Panc1 (cell line): ENCODE results near the gene SPATA17. TPM values are rescaled to one million over a fixed set of nuclear protein-coding genes. Genes with fewer than 3 reads are reported as not detected.

Source experiments
- ATAC-seq: fragments of 200-7000 bp; cut with Tn5 transposase; 2 replicates; pipeline ENCODE4 v1.9.1; 2020; ENCODE audit warnings: mild to moderate bottlenecking, moderate library complexity
- BruUV-seq: library from RNA; stranded (reverse); fragments of 400-500 nt; replicated peaks from 2 replicates; lab custom pipeline; 2021; lab: Mats Ljungman, UMichigan
- CTCF ChIA-PET: fragments of 300-600 bp; sonication (Branson Sonifier 250); formaldehyde crosslinking; loops from one replicate; lab custom pipeline; 2022; ENCODE audit warnings: antibody characterized with exemption; lab: Charles Lee
- POLR2A ChIA-PET: fragments of 300-600 bp; sonication (Branson Sonifier 250); formaldehyde crosslinking; loops from one replicate; lab custom pipeline; 2022; ENCODE audit warnings: antibody characterized with exemption; lab: Charles Lee
- DNase-seq: peaks from one replicate; pipeline ENCODE4 v3.0.0-alpha.2; 2010; ENCODE audit warnings: low read depth, low spot score
- H3K27ac ChIP-seq: 2 replicates; pipeline ENCODE4 v1.5.1; 2011; ENCODE audit warnings: mild to moderate bottlenecking, low read length, inconsistent platforms
- H3K27me3 ChIP-seq: fragments of 200-500 bp; sonication (Bioruptor generic); 2 replicates; pipeline ENCODE4 v1.6.0; 2014; ENCODE audit warnings: low read length, inconsistent platforms; ENCODE audit not compliant: control insufficient read depth, insufficient read depth
- H3K36me3 ChIP-seq: fragments of 200-500 bp; sonication (Bioruptor generic); 2 replicates; pipeline ENCODE4 v1.5.1; 2014; ENCODE audit warnings: inconsistent platforms, mild to moderate bottlenecking, low read length, moderate library complexity; ENCODE audit not compliant: control insufficient read depth, insufficient read depth
- H3K4me1 ChIP-seq: 2 replicates; pipeline ENCODE4 v1.5.1; 2011; ENCODE audit warnings: inconsistent platforms, mild to moderate bottlenecking, low read length, moderate library complexity; ENCODE audit not compliant: control insufficient read depth, insufficient read depth
- H3K4me3 ChIP-seq, 2 experiments: 2 replicates each; pipeline ENCODE4 v1.5.1; 2011 to 2012; ENCODE audit warnings: low read depth in 2 of 2, low read length in 2 of 2, mild to moderate bottlenecking in 2 of 2, inconsistent platforms in 1 of 2, moderate library complexity in 1 of 2
- H3K9me3 ChIP-seq: fragments of 200-500 bp; sonication (Bioruptor generic); 2 replicates; pipeline ENCODE4 v1.5.1; 2014; ENCODE audit warnings: low read depth, mild to moderate bottlenecking, inconsistent platforms, low read length, moderate library complexity; ENCODE audit not compliant: control insufficient read depth, insufficient read depth
- POLR2AphosphoS5 ChIP-seq: IDR thresholded peaks from 2 replicates; pipeline ENCODE4 v1.6.1; 2012; ENCODE audit warnings: mild to moderate bottlenecking, low read depth, low read length, moderate library complexity
- SIN3A ChIP-seq: IDR thresholded peaks from 2 replicates; pipeline ENCODE4 v1.6.1; 2012; ENCODE audit warnings: low read depth, mild to moderate bottlenecking, low read length, moderate library complexity, borderline replicate concordance; ENCODE audit not compliant: insufficient read depth
- TCF7L2 ChIP-seq: IDR thresholded peaks from 2 replicates; pipeline ENCODE4 v1.6.1; 2011; ENCODE audit warnings: mild to moderate bottlenecking, low read depth, low read length, inconsistent platforms
- in situ Hi-C: cut with HindIII; loops from 2 replicates; pipeline ENCODE4 v1.10.0; 2016; ENCODE audit warnings: low sequenced_read_pairs, low pct_unique_long_range_greater_than_20kb
- intact Hi-C: fragments of 100-400 bp; cut with micrococcal nuclease; formaldehyde crosslinking; loops from one replicate; pipeline ENCODE4 v1.10.0; 2022; ENCODE audit not compliant: unreplicated experiment
- total RNA-seq: library from RNA; stranded (reverse); gene quantifications from one replicate; pipeline ENCODE4 v1.2.1, GENCODE V29; 2021; ENCODE audit not compliant: unreplicated experiment
- TF ChIP-seq, protein P1 (sequence below): fragments of 450-650 bp; IDR thresholded peaks from 2 replicates; pipeline ENCODE4 v1.5.1; 2017; ENCODE audit warnings: mild to moderate bottlenecking
- TF ChIP-seq, protein P2 (sequence below), 2 experiments: IDR thresholded peaks; 2 replicates each; pipeline ENCODE4 v1.6.1; 2011 to 2012; ENCODE audit warnings: low read depth in 2 of 2, control low read depth in 1 of 2, low read length in 1 of 2, mild to moderate bottlenecking in 1 of 2, moderate library complexity in 1 of 2; ENCODE audit not compliant: insufficient read depth in 1 of 2

SPATA17 gene
- total RNA-seq, 1 experiment from 2014 or later, result 0.51 TPM

DNA sequence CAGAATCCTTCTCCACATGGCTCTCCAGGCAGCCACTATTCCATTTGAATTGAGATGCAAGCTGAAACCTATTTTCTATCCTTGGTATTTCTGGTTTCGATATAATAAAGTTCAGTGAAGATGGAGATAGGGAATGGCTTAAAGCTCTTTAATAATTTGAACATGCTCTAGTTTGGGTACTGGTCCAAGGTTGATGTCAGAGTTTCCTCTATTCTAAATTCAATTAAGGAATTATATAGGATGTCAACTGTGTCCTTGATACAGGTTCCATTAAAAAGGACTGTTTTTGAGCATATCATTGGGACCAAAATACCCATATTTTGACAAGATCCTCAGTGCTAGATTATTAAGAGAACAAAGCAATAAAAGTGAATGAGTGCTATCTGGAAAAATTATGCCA is 245.3 kb downstream of the SPATA17 start:
- no peak overlapping the region for H3K4me3 ChIP-seq
- intact Hi-C loops (no loop called here), in situ Hi-C loops (no loop called here)
- ChIA-PET CTCF (no interaction called here), POLR2A (no interaction called here)
- TF ChIP-seq POLR2AphosphoS5 (no peak), SIN3A (no peak), TCF7L2 (no peak)
- TF ChIP-seq, protein P1, sequence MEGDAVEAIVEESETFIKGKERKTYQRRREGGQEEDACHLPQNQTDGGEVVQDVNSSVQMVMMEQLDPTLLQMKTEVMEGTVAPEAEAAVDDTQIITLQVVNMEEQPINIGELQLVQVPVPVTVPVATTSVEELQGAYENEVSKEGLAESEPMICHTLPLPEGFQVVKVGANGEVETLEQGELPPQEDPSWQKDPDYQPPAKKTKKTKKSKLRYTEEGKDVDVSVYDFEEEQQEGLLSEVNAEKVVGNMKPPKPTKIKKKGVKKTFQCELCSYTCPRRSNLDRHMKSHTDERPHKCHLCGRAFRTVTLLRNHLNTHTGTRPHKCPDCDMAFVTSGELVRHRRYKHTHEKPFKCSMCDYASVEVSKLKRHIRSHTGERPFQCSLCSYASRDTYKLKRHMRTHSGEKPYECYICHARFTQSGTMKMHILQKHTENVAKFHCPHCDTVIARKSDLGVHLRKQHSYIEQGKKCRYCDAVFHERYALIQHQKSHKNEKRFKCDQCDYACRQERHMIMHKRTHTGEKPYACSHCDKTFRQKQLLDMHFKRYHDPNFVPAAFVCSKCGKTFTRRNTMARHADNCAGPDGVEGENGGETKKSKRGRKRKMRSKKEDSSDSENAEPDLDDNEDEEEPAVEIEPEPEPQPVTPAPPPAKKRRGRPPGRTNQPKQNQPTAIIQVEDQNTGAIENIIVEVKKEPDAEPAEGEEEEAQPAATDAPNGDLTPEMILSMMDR, result no peak
- TF ChIP-seq, protein P2, sequence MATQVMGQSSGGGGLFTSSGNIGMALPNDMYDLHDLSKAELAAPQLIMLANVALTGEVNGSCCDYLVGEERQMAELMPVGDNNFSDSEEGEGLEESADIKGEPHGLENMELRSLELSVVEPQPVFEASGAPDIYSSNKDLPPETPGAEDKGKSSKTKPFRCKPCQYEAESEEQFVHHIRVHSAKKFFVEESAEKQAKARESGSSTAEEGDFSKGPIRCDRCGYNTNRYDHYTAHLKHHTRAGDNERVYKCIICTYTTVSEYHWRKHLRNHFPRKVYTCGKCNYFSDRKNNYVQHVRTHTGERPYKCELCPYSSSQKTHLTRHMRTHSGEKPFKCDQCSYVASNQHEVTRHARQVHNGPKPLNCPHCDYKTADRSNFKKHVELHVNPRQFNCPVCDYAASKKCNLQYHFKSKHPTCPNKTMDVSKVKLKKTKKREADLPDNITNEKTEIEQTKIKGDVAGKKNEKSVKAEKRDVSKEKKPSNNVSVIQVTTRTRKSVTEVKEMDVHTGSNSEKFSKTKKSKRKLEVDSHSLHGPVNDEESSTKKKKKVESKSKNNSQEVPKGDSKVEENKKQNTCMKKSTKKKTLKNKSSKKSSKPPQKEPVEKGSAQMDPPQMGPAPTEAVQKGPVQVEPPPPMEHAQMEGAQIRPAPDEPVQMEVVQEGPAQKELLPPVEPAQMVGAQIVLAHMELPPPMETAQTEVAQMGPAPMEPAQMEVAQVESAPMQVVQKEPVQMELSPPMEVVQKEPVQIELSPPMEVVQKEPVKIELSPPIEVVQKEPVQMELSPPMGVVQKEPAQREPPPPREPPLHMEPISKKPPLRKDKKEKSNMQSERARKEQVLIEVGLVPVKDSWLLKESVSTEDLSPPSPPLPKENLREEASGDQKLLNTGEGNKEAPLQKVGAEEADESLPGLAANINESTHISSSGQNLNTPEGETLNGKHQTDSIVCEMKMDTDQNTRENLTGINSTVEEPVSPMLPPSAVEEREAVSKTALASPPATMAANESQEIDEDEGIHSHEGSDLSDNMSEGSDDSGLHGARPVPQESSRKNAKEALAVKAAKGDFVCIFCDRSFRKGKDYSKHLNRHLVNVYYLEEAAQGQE (IDR thresholded peaks at IDR 0.05; ENCODE audit: insufficient read depth in 1 of 2, low read depth in 2 of 2, low read length in 1 of 2), result no peak
- no peak for ATAC-seq
- H3K27me3 ChIP-seq, result no peaks in the 10 kb centered on the region
- no peaks in the 10 kb centered on the region for H3K9me3 ChIP-seq
- no peak for DNase-seq
- no peaks in the 10 kb centered on the region for H3K4me1 ChIP-seq
- H3K27ac ChIP-seq, result no peak overlapping the region
- no peaks in the 10 kb centered on the region for H3K36me3 ChIP-seq
- BruUV-seq, result no TSS peak

DNA sequence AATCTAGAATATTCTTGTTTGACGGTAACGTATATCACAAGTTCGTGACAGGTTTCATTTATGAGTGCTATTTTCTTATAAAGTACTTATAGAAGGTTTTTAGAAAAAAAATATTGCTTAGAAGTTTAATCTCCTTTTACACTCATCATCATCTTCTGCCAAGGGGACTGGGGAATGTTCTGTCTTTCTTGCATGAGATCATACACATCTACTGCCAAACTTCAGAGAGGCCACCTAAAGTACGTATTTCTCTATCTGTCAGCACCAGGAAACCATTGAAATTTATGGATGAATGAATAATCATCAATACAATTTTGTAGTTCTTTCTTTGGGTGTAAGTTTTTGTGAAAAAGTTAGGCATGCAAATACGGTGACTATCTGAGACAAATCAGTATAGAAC is 245.8 kb downstream of the SPATA17 start:
- BruUV-seq, result no TSS peak
- POLR2A ChIA-PET, result no interaction called here
- TF ChIP-seq POLR2AphosphoS5, result no peak
- TF ChIP-seq, protein P2 (IDR thresholded peaks at IDR 0.05; ENCODE audit: insufficient read depth in 1 of 2, low read depth in 2 of 2, low read length in 1 of 2), result no peak
- no peak for TF ChIP-seq SIN3A
- TF ChIP-seq, protein P1, result no peak
- Histone ChIP-seq H3K27me3 (no peaks in the 10 kb centered on the region), H3K36me3 (no peaks in the 10 kb centered on the region), H3K27ac (no peak overlapping the region), H3K4me3 (no peak overlapping the region), H3K4me1 (no peaks in the 10 kb centered on the region), H3K9me3 (no peaks in the 10 kb centered on the region)
- CTCF ChIA-PET, result no interaction called here
- in situ Hi-C loops, result no loop called here
- ATAC-seq, result no peak
- intact Hi-C loops, result no loop called here
- no peak for DNase-seq
